Skeletal muscle cell (primary cell): ENCODE data around the gene SRP68.

Experiments
- DNase-seq: peaks from one replicate; pipeline ENCODE4 v3.0.0-alpha.2; 2010; ENCODE audit warnings: low read depth
- H3K4me3 ChIP-seq: 2 replicates; pipeline ENCODE4 v1.5.1; 2011; ENCODE audit warnings: low read depth, mild to moderate bottlenecking, control low read depth, low read length, moderate library complexity

The SRP68 gene

GRCh38 chr17:76072148-76072858 is at the start of gene SRP68:
Gene SRP68, minus strand, starts transcription at chr17:76072517. Its CDS starts 26 bp downstream, at chr17:76072491.
- H3K4me3 ChIP-seq, result peak within 1 kb of the TSS; percentile 86

DNA sequence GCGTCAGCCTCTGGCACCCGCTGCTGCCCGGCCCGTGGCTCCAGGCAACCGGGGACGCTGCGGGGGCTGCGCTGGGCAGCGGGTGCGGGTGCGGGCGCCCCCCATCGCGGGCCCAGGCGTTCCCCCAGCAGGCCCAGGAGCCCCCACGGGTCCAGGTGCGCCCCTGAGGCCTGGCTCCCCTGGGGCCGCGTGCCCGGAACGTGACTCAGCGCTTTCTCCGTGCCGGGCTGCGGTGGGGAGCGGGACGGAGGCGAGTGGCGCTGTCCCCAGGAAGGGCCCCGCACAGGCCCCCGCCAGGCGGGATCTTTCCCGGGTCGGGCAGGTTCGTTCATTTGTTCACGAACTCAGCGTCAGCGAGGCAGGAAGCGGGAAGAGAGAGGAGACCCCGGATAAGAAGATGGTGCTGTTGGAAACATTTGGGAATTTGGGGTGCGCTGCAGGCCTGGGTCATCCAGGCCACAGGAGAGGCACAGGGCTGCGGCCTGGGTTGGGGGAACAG is 49.7 kb upstream of the SRP68 start:
- DNase-seq, result no peak

More at GRCh38 chr17:76072148-76072858, at the start of gene SRP68:
- peak; percentile 81 for DNase-seq

DNA sequence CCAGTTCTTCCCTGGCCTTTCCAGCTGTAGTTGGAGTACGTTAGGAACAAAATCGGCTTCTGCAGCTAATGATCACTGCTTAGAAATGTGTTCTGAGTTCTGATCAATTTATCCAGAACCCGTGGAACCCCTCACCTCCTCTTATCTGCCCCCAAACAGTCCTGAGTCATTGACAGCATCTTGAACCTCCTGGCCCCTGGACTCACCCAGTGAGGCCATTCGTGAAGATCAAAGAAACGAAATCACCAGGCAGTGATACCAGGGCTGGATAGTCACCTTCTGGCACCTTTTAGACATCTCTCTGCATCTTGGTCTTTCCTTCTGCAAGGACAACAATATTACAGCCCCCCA is 48.3 kb upstream of the SRP68 start:
- no peak for DNase-seq
- H3K4me3 ChIP-seq, result no peak overlapping the region

More for the DNA sequence above, 49.7 kb upstream of the SRP68 start:
- peak overlapping the region; percentile 25 for H3K4me3 ChIP-seq

GRCh38 chr17:76119409-76120371 is 47.4 kb upstream of the SRP68 start:
- no peak for DNase-seq

GRCh38 chr17:76115138-76115754 is 42.9 kb upstream of the SRP68 start:
- no peak overlapping the region for H3K4me3 ChIP-seq
- no peak for DNase-seq

More at GRCh38 chr17:76119409-76120371, 47.4 kb upstream of the SRP68 start:
- no peak overlapping the region for H3K4me3 ChIP-seq

- no peak overlapping the region for H3K4me3 ChIP-seq
- no peak for DNase-seq
These were observed 39.6 kb upstream of the SRP68 start for GRCh38 chr17:76111956-76112355.

GRCh38 chr17:76107509-76107908 is 35.2 kb upstream of the SRP68 start:
- no peak for DNase-seq
- H3K4me3 ChIP-seq, result no peak overlapping the region

DNA sequence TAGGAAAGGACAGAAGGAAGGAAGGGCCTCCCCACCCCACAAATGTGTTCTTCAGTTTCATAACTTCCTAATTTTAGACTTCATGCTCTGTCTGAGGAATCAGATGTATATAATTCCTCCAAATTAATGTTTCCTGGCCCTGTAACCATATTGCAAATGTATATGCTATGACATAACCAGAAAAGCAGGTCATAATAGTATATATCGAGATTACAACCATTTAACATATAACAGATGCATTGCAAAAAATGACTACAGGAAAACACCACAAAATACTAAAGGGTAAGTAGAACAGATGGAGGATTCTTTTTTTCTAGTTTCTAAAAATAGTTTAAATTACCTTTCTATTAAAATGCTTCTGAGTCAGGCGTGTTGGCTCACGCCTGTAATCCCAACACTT is 34.4 kb upstream of the SRP68 start:
- DNase-seq, result no peak
- no peak overlapping the region for H3K4me3 ChIP-seq

- no peak for DNase-seq
- no peak overlapping the region for H3K4me3 ChIP-seq
These were observed 32.5 kb upstream of the SRP68 start for GRCh38 chr17:76104896-76105231.

DNA sequence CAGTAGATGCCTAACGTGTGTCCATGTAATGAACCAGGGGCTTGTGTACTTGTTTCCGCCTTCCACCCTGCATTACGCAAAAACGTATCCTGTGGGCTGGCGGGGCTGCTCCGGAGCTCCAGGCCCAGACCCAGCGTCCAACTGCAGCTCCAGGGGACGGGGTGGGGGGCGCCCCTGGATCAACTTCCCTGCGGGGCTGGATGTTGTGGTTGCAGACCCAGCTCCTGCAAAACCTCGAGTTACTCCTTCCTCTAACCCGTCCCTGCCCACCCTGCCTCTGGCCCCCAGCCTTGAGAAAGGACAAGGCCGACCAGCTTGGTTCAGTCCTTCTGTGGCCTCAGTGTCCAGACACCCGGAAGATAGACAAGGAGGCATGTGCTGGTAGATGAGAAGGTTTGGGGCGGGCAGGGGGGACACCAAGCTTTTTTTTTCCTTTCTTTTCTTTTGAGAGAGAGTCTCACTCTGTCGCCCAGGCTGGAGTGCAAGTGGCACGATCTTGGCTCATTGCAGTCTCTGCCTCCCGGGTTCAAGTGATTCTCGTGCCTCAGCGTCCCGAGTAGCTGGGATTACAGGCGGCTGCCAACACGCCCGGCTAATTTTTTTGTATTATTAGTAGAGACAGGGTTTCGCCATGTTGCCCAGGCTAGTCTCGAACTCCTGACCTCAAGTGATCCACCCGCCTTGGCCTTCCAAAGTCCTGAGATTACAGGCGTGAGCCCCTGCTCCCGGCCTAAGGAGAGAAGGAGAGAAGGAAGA is 32.0 kb upstream of the SRP68 start:
- DNase-seq, result no peak
- peak overlapping the region; percentile 86 for H3K4me3 ChIP-seq

GRCh38 chr17:76103274-76104139 is 31.2 kb upstream of the SRP68 start, which contains the start of gene EXOC7:
Gene EXOC7, minus strand, starts transcription at chr17:76103787. Its CDS starts 95 bp downstream, at chr17:76103692.
- DNase-seq, result peak; percentile 48

GRCh38 chr17:76102944-76103273 is 30.6 kb upstream of the SRP68 start:
- peak overlapping the region; percentile 86 for H3K4me3 ChIP-seq
- DNase-seq, result no peak

More at GRCh38 chr17:76103274-76104139, 31.2 kb upstream of the SRP68 start, which contains the start of gene EXOC7:
- H3K4me3 ChIP-seq, result peak within 1 kb of the TSS; percentile 86

- H3K4me3 ChIP-seq, result no peak overlapping the region
- DNase-seq, result no peak
These were observed 25.5 kb upstream of the SRP68 start for GRCh38 chr17:76097716-76098295.

DNA sequence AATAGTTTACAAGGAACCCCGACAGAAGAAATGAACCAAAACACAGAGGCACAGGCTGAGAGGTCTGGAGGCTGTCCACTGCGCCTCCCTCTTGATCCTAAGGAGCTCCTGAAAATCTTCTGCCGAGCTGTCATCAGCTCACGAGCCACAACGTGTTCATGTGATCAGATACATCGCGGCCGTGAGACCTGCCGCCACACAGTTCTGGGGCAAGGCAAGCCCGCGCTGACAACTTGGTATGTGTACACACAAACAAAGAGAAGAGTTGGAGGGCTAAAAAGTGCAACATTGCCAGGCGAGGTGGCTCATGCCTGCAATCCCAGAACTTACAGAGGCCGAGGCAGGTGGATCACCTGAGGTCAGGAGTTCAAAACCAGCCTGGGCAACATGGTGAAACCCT is 23.6 kb upstream of the SRP68 start:
- H3K4me3 ChIP-seq, result no peak overlapping the region
- DNase-seq, result no peak

DNA sequence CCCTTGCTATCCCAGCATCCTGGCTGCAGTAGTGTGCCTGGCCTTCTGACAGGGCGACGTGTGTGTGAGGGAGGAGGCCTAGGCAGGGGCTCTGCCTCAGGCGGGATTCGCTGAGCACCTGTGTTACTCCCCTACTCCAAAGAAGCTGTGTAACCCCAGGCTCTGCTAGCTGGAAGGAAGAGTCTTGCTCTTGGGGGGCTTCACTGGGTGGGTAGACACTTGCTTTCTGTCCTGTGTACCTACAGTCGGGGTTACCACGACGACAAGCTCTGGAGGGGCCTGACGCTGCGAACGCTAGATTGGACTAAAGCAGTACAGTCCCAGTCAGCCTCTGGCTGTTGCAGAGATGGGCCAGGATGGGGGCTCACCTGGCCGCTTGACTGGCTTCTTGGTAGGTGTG is 21.7 kb upstream of the SRP68 start:
- DNase-seq, result no peak
- H3K4me3 ChIP-seq, result no peak overlapping the region

DNA sequence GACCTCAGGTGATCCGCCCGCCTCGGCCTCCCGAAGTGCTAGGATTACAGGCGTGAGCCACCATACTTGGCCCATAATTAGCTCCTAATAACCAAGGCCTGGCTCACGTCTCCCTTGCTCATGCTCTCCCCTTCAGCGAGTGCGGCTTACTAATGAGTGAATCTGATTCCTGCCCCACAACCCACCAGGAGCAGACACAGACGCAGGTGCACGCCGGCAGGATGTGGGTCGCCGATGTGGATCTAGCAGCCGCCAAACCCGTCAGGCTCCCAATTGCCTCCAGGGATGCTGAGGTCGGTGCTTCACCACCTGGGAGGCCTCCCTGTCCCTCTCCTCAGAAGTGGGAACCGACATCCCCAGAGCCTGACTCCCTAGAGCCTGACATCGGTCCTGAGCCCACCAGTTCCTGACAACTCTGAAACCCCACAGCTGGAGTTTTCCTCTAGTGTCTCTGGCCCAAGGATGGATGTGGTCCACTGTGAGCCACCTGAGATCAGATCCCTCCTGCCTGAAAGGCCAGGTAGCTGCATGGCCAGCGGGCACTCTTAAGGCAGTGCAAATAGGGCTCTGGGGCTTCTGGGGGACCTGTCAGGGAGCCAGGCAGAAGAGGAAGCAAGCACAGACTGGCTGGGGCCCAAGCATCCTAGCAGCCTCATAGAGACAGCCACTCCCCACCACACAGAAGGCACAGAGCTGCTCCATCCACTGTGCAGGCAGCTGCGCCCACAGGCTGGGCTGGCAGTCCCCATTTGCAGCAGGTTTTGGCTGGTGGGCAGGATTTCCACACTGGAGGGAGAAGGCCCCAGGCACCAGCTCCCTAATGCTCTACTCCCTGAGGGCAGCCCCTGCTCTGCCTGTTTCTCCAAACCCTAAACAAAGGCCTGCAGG is 20.5 kb upstream of the SRP68 start:
- no peak for DNase-seq
- H3K4me3 ChIP-seq, result no peak overlapping the region
